A673 (cell line): ENCODE data around the gene TMX1.

ENCODE experiments used
- EZH2 ChIP-seq: fragments of 200-600 bp; sonication (generic); IDR thresholded peaks from 2 replicates; pipeline ENCODE4 v1.6.1; 2017; ENCODE audit warnings: borderline replicate concordance, low read depth, mild to moderate bottlenecking, mixed read lengths, antibody characterized with exemption, low read length; ENCODE audit not compliant: poor library complexity, severe bottlenecking
- TF ChIP-seq, protein P1 (sequence below): fragments of 300-800, 200-600 bp; sonication (generic); conservative IDR thresholded peaks from 2 replicates; pipeline ENCODE4 v1.5.1; 2017; ENCODE audit warnings: low read depth, mild to moderate bottlenecking, antibody characterized with exemption, low read length, moderate library complexity, mixed read lengths

DNA sequence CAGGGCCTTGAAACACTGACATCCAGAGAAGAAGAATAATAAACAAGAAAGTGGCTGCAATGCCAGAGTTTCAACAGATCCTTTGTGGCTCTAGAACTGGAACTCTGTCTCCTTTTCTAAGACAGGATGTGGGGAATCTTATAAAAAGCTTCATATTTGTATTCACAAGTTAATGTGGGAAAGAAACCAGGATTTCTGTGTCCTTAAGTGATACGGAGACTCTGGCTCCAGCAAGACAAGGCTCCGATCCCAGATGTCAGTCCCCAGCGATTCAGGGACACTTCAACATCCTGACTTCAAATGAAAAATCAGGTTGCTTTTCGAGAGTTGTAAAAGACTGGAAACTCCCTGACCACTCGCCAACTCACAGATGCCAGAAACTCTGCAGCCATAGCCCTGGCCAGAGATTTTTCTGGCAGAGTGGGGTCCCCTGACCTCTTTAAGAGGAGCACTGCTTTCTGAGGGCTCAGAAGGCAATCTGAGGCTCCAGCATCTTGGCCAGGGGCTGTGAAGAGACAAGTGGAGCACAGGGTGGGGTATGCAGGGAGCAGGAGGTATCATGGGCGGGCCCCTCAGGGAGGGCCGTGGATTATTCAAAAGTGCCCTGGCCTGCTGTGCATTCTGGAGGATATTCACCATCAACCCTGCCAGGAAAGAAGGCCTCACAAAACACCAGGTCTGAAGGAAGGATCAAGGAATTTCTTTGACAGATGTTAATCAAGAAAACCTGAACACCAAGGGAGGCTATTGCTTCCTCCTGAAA lies 53.3 kb downstream of the TMX1 start:
- TF ChIP-seq, protein P1, sequence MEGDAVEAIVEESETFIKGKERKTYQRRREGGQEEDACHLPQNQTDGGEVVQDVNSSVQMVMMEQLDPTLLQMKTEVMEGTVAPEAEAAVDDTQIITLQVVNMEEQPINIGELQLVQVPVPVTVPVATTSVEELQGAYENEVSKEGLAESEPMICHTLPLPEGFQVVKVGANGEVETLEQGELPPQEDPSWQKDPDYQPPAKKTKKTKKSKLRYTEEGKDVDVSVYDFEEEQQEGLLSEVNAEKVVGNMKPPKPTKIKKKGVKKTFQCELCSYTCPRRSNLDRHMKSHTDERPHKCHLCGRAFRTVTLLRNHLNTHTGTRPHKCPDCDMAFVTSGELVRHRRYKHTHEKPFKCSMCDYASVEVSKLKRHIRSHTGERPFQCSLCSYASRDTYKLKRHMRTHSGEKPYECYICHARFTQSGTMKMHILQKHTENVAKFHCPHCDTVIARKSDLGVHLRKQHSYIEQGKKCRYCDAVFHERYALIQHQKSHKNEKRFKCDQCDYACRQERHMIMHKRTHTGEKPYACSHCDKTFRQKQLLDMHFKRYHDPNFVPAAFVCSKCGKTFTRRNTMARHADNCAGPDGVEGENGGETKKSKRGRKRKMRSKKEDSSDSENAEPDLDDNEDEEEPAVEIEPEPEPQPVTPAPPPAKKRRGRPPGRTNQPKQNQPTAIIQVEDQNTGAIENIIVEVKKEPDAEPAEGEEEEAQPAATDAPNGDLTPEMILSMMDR, result no peak
- no peak for TF ChIP-seq EZH2
